Measurements from ENCODE around the gene TBL1X.

The TBL1X gene

DNA sequence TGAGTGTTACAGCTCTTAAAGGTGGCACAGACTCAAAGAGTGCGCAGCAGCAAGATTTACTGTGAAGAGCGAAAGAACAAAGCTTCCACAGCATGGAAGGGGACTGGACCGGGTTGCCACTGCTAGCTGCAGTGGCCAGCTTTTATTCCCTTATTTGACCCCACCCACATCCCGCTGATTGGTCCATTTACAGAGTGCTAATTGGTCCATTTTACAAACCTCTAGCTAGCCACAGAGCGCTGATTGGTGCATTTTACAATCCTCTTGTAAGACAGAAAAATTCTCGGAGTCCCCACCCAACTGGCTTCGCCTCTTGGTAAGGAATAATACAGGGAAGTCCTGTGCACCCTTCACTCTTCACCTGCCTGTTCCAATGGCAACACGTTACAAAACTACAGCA, 319.5 kb downstream of the TBL1X start:
- no peak for DNase-seq

DNA sequence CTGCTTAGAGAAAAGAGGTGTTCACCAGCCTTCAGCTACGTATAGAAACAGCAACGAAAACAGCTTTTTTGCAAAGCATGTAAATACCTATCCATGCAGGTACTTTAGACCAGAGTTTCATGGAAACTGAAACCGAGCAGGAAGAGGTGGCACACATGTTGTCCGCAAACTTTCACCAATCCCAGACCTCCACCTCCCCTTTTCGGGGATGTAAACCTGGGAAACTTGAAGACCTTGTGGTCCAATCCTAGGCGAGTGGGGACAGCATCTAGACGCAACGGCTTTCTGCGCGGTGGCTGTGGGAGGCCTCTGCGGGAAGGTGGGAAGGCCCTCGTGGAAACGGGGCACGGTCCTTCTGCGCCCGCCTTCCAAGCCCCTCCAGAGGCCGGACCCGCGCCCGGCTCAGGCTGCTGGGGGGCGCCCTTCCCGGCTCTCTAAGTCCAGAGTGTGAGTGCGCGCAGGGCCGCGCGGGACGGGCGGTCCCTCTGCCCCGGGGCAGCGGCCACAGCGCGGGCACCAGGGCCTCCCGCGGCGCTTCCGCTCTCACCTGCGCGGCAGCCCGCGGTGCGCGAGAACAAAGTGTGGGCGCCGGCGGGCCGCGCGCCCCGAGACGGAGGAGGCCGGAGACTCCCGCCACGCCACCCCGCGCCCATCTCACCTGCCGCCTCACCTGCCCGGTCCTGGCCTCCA, 320.5 kb downstream of the TBL1X start:
- DNase-seq = no peak

DNA sequence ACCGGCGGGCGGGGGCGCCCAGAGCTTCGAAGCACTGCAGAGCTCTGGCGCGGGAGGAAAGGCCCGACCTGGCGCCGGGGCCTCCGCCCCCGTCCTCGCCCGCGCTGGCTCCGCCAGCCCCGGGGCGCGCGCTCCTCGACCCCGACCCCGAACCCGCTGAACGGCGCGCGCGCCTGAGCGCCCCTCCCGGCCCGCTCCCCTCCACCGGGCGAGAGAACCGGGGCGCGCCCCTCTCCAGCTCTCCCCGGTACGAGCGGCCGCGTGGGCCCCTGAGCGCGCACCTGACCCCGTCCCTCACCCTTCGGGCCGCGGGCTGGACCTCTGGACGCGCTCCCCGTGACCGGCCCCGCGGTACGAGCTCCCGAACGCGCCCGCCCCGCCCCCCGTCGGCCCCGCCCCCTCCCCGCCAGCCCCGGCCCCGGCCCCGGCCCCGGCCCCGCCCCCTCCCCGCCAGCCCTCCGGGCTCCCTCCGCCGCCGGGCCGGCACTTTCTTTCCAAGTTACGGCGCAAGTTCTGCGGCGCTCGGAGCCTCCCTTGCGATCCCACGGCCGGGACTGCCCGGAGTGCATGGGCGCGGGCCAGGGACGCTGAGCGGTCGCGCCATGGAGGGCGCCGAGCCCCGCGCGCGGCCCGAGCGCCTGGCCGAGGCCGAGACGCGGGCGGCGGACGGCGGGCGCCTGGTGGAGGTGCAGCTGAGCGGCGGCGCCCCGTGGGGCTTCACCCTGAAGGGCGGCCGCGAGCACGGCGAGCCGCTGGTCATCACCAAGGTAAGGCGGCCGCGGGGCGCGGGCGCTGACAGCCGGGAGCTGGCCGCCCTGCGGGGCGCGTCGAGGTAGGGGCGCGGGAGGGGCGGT, 321.3 kb downstream of the TBL1X start, which contains the start of gene SHROOM2:
TSS of gene SHROOM2 (plus strand) at position 486 of the 854 bp plus-strand sequence. CDS start at position 603, 117 bp downstream.
- DNase-seq = no peak

DNA sequence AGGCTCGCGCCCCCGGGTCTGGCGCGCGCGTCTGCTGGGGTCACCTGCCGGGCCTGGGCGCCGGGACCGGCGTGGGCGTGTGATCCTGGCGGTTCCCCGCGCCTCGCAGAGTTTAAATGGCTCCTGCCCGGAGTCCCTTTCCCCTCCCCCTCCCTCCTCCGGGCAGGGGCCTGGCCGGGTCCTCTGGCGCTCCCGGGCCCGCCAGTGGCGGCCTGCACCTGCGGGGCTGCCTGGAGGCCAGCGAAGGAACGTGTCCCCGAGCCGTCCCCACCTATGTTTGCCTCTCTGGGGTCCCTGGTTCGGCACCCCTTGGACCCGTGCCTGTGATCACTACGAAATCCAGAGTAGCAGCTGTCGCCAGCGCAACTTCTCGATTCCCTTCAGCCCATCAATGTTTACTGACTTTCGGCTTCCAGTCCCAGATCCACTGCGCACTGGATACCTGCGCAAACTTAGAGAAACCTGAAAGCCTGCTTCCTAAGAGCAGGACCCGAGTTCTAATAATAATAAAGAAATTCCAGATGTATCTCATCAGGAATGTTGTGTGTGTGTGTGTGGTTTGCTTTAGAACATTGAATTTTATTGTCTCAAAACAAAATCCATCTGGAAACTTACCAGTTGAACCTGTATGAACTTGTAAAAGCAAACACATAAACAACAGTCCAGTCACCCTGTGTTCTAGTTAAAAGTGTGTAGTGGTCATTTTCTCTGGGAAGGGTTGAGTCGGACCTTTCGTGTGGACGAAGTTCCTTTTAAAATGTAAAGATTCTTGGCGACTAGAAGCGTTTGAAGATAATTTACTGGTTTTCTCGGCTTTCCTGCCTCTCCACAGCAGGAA, 322.2 kb downstream of the TBL1X start:
- no peak for DNase-seq

DNA sequence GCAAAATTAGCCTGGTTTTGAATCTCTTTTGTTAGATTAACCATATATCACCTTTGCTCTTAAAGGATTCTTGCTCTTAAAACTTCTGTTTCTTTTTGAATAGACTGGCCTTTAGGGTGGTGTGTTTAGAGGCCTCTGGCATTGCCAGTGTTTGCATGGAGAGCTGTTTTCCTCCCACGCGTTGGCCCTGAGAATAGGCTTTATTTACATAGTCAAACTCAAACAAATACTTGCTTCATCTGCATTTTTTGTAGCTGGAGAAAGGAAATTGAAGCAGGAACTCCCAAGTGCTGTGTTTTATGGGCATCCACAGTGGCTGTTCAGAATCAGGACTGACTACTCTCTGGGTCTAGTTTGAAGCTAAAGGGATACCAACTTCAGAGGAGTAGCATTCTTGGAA, 324.1 kb downstream of the TBL1X start:
- no peak for DNase-seq

DNA sequence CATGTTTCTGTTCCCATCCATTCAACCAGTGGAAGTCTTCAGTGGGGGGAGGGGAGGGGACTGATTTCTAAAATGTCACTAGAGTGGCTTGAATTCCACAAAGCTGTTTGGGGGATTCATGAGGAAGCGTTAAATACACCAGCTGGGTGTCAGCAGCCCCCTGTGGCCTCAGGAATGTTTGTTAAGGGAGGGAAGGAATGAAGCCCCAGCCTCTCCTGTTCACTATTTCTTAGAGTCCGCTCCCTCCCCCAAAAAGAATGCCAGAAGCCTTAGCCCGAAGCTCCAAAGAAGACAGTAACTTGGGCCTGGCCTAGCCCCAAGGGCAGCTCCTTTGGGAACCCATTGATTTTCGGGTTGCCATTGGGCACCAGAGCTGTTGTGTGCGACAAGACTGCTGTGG, 324.7 kb downstream of the TBL1X start:
- DNase-seq = no peak

Measured in NCI-H1436 (cell line).